ENCODE results near the gene WDR4. TPM values are rescaled to one million over a fixed set of nuclear protein-coding genes. Genes with fewer than 3 reads are reported as not detected.

The WDR4 gene
- total RNA-seq, 1 experiment from 2014 or later = 35.3 TPM

DNA sequence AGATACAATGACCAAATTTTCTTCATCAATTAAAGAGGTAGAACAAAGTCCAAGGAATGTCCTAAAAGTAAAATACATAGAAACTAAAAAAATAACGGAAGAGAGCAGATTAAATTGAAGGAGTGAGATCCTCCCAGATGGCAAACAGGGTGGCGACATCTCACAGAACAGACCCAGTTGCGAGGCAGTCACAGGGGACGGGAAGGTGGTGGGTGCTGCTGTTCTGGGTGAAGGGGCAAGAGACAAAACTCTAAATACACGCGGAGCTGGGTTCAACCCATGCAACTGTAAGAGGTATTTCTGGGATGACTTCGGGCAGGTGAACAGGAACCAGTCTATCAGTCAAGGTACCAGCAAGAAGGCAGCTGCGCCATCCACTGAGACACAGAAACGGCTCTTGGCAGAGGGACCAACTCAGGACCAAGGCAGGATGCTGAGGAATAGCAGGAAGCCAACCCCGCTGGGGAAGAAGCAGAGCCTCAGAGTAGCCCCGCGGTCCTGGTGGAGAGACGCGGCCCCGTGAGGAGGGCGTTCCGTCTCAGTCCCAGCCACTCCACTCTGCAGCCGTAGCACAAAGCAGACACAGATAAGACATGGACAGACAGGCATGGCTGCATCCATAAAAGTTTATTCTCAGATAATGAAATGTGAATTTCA, 32.2 kb downstream of the WDR4 start:
- no peaks in the 10 kb centered on the region for H3K9me3 ChIP-seq (ENCODE audit: low read length)
- POLR2A ChIA-PET (ENCODE audit: unreplicated experiment) = no interaction called here
- peaks cover 68% of the 10 kb centered on the region for H3K36me3 ChIP-seq (ENCODE audit: low read depth, low read length)
- TF ChIP-seq EZH2 (IDR thresholded peaks at IDR 0.05; ENCODE audit: low read length, unreplicated experiment) (no peak), EZH2phosphoT487 (IDR thresholded peaks at IDR 0.05; ENCODE audit: borderline replicate concordance, low read length) (no peak), CTCF (conservative IDR thresholded peaks at IDR 0.05; ENCODE audit: low read depth, low read length) (no peak)
- no peaks in the 10 kb centered on the region for H3K4me1 ChIP-seq (ENCODE audit: insufficient read depth, low read length)
- no TSS peak for BruUV-seq (replicated peaks)
- H3F3A ChIP-seq (ENCODE audit: low read length, unreplicated experiment) = no peaks in the 10 kb centered on the region
- H3K79me2 ChIP-seq (ENCODE audit: low read length) = peaks cover 49% of the 10 kb centered on the region
- no peak overlapping the region for H3K4me3 ChIP-seq (ENCODE audit: low read length)
- CTCF ChIA-PET = no interaction called here
- no peak overlapping the region for H3K4me2 ChIP-seq (ENCODE audit: low read length)
- H2AFZ ChIP-seq (ENCODE audit: low read length) = no peak overlapping the region
- no peak overlapping the region for H3K9ac ChIP-seq (ENCODE audit: low read length)
- ATAC-seq (no peak), DNase-seq (no peak)
- no peak overlapping the region for H3K27ac ChIP-seq (ENCODE audit: low read length)
- no peaks in the 10 kb centered on the region for H3K9me2 ChIP-seq (replicated peaks; ENCODE audit: low read length)
- H3K27me3 ChIP-seq (ENCODE audit: low read length) = no peaks in the 10 kb centered on the region
- H4K20me1 ChIP-seq (ENCODE audit: low read length) = peaks cover 22% of the 10 kb centered on the region
- intact Hi-C loops (cut with micrococcal nuclease) = no loop called here

DNA sequence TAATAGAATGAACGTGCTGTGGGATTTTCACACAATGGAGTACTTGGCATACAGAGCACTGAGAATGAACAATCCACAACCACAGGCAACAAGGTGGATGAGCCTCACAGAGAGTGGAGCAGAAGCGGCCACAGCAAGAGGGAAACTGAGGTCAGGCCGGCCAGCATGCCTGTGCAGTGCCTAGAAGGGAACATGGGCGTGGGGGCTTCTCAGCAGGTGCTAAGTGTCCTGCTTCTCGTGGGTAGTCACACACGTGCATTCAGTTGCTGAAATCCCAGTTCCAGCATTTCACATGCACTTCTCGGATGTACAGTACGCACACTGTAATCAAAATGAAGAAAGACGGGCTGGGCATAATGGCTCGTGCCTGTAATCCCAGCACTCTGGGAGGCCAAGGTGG, 33.1 kb downstream of the WDR4 start:
- ATAC-seq (no peak), DNase-seq (no peak)
- Histone ChIP-seq H3F3A (ENCODE audit: low read length, unreplicated experiment) (no peaks in the 10 kb centered on the region), H3K9me3 (ENCODE audit: low read length) (no peaks in the 10 kb centered on the region), H3K4me2 (ENCODE audit: low read length) (no peak overlapping the region), H3K27me3 (ENCODE audit: low read length) (no peaks in the 10 kb centered on the region), H3K36me3 (ENCODE audit: low read depth, low read length) (peaks cover 68% of the 10 kb centered on the region), H3K4me3 (ENCODE audit: low read length) (no peak overlapping the region), H4K20me1 (ENCODE audit: low read length) (peaks cover 22% of the 10 kb centered on the region), H3K4me1 (ENCODE audit: insufficient read depth, low read length) (no peaks in the 10 kb centered on the region), H3K9me2 (replicated peaks; ENCODE audit: low read length) (no peaks in the 10 kb centered on the region), H3K9ac (ENCODE audit: low read length) (no peak overlapping the region), H3K79me2 (ENCODE audit: low read length) (peaks cover 49% of the 10 kb centered on the region), H3K27ac (ENCODE audit: low read length) (no peak overlapping the region), H2AFZ (ENCODE audit: low read length) (no peak overlapping the region)
- TF ChIP-seq EZH2 (IDR thresholded peaks at IDR 0.05; ENCODE audit: low read length, unreplicated experiment) (no peak), EZH2phosphoT487 (IDR thresholded peaks at IDR 0.05; ENCODE audit: borderline replicate concordance, low read length) (no peak)
- BruUV-seq (replicated peaks) = no TSS peak
- intact Hi-C loops (cut with micrococcal nuclease) = no loop called here
- POLR2A ChIA-PET (ENCODE audit: unreplicated experiment) = no interaction called here
- CTCF ChIA-PET = no interaction called here

- H3K4me3 ChIP-seq (ENCODE audit: low read length) = no peak overlapping the region
- no peaks in the 10 kb centered on the region for H3K27me3 ChIP-seq (ENCODE audit: low read length)
- no peak overlapping the region for H3K27ac ChIP-seq (ENCODE audit: low read length)
- no peak overlapping the region for H2AFZ ChIP-seq (ENCODE audit: low read length)
- CTCF ChIA-PET = no interaction called here
- H3K36me3 ChIP-seq (ENCODE audit: low read depth, low read length) = peaks cover 70% of the 10 kb centered on the region
- H3F3A ChIP-seq (ENCODE audit: low read length, unreplicated experiment) = no peaks in the 10 kb centered on the region
- DNase-seq (no peak), ATAC-seq (no peak)
- TF ChIP-seq EZH2 (IDR thresholded peaks at IDR 0.05; ENCODE audit: low read length, unreplicated experiment) = no peak
- TF ChIP-seq CTCF (conservative IDR thresholded peaks at IDR 0.05; ENCODE audit: low read depth, low read length) = no peak
- no peak for TF ChIP-seq EZH2phosphoT487 (IDR thresholded peaks at IDR 0.05; ENCODE audit: borderline replicate concordance, low read length)
- no peak overlapping the region for H3K9ac ChIP-seq (ENCODE audit: low read length)
- no peaks in the 10 kb centered on the region for H3K9me3 ChIP-seq (ENCODE audit: low read length)
- POLR2A ChIA-PET (ENCODE audit: unreplicated experiment) = no interaction called here
- no peak overlapping the region for H3K4me2 ChIP-seq (ENCODE audit: low read length)
- H3K9me2 ChIP-seq (replicated peaks; ENCODE audit: low read length) = no peaks in the 10 kb centered on the region
- intact Hi-C loops (cut with micrococcal nuclease) = no loop called here
- H4K20me1 ChIP-seq (ENCODE audit: low read length) = peaks cover 22% of the 10 kb centered on the region
- no peaks in the 10 kb centered on the region for H3K4me1 ChIP-seq (ENCODE audit: insufficient read depth, low read length)
- no TSS peak for BruUV-seq (replicated peaks)
- H3K79me2 ChIP-seq (ENCODE audit: low read length) = peaks cover 49% of the 10 kb centered on the region
Observed at GRCh38 chr21:42845296-42845965, 33.9 kb downstream of the WDR4 start.

Data from PC-3 (cell line).